ENCODE measurements around the gene ATF6.
"Not testable (repeated sequence)": the region's sequence is repeated elsewhere in the genome, so short reads cannot be mapped to it uniquely, and the experiment has no call there.

Gene ATF6

GRCh38 chr1:161733526-161733925, 32.6 kb upstream of the ATF6 start:
- DNase-seq = no peak

GRCh38 chr1:161735837-161736236, 30.3 kb upstream of the ATF6 start:
- no peak for DNase-seq

- DNase-seq = no peak
Measured at GRCh38 chr1:161736335-161736969, 29.7 kb upstream of the ATF6 start.

- DNase-seq = no peak
Measured at GRCh38 chr1:161737625-161738024, 28.5 kb upstream of the ATF6 start.

DNA sequence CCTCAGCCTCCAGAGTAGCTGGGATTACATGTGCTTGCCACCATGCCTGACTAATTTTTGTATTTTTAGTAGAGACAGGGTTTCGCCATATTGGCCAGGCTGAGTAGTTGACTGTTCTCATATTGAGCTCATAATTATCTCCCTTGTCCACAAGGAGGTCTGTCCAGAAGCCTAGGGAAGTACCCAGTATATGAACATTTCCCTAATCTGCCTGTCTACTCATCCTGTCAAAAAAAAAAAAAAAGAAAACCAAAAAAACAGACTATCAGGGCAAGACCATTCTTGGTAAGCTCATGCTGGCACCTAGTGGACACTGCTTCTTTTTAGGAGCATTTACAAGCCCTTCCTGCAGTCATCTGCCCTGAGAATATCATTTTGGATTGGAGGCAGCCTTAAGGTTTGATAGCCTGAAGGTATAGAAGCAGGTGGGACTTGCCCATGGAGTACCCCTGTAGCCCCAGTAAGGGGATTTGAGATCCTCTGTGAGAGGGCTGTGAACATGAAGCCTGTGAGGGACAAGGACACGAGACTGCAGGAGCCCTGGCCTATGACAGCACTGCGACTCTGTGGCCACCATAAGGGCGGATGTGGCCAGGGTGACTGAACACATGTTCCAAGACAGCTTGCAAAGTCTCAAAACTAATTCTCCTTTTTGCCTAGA, 27.4 kb upstream of the ATF6 start:
- peak; percentile 63 to 65 for DNase-seq

GRCh38 chr1:161739865-161740566, 26.1 kb upstream of the ATF6 start:
- DNase-seq = peak in 1 of 2 donors; percentile 25

DNA sequence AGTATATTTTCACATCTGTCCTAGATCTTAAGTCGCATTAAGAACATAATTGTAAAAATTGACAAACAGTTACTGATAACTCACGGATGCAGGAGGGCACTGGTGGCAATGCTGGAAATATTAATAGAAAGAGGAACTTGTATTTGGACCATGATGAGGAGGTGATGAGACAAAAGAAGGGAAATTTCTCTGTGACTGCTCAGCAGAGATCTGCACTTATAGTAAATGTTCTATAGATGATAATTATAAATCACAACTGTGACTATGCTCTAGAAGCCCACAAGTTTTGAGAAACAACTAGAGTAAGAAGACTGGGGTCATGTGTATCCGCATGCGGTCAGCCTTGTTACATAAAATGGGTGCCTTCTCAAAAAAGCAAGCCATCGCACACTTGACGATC, 25.2 kb upstream of the ATF6 start:
- DNase-seq = no peak

DNA sequence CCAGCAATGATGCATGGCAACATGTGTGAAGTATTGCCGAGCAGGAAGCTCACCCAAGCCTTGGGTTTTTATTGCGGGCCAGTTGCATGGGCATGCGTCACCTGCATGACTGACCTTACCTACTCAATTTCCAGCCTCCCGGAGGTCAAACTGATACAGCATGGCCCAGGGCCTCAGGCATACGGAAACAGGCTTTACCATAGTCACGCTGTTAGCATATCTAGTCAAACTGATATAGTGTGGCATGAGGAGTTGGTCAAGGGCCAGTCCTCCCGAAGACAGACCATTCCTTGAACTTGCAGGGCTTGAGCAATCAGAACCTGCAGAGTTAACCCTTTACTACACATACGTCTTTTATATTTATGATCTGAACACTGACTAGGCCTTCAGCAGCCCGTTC, 22.9 kb upstream of the ATF6 start:
- DNase-seq = no peak

DNA sequence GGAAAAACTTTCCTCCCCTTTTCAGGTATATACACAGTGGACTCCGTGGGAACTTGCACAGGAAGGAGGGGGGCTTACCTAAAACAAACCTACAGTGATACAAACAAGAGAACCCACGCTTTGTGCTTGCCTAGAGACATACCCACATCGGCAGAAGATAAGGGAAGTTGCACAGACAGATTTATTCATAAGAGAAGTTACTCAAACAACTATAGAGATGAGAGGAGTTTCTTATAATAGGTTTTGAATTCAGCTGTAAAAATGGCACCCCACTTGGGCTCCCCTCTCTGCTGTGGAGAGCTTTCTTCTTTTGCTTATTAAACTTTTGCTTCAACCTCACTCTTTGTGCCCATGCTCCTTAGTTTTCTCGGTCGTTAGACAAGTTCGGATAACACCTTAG, 18.3 kb upstream of the ATF6 start:
- DNase-seq = no peak

- DNase-seq = peak; percentile 90 to 92
Measured at GRCh38 chr1:161749509-161750407, 16.4 kb upstream of the ATF6 start, which contains the start of gene DUSP12. DUSP12 (plus strand) TSS chr1:161749786; CDS start chr1:161749802, 16 bp downstream.

- peak; percentile 50 to 69 for DNase-seq
Measured at GRCh38 chr1:161763522-161764098, 2.5 kb upstream of the ATF6 start.

GRCh38 chr1:161768461-161768860, 2.3 kb downstream of the ATF6 start:
- no peak for DNase-seq

DNA sequence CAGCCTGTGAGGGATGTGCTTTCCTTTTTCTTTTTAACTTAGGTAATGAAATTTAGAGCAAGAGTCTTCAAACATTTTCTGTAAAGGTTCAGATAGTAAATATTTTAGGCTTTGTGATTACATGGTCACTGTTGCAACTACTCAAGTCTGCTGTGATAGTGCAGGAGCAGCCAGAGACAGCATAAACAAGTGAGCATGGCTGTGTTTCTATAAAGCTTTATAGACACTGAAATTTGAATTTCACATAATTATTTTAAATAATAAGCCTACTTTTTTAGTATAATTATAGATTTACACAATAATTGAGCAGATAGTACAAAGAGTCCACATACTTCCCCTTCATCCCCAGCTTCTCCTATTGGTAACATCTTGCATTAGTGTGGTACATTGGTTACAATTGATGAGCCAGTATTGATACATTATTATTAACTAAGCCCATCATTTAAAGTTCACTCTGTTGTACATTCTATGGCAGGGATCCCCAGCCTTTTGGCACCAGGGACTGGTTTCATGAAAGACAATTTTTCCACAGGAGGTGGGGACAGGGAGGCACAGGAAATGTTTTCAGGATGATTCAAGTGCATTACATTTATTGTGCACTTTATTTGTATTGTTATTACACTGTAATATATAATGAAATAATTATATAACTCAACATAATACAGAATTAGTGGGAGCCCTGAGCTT, 3.0 kb downstream of the ATF6 start:
- no peak for DNase-seq

- DNase-seq = not testable (repeated sequence)
Measured at GRCh38 chr1:161769673-161770045, 3.5 kb downstream of the ATF6 start.

DNA sequence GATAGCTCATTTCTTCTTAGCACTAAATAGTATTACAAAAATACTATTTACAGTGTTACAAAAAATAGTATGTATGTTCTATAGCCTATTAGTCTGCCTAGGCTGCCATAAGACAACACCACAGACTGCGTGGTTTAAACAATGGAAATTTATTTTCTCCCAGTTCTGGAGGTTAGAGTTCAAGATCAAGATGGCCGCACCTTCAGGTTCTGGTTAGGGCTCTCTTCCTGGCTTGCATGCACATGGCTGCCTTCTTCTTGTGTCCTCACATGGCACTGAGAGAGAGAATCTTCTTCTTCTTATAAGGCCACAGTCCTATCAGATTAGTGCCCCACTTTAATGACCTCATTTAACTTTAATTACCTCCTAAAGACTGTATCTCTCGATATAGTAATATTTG, 4.1 kb downstream of the ATF6 start:
- DNase-seq = no peak

GRCh38 chr1:161771161-161771560, 5.0 kb downstream of the ATF6 start:
- no peak for DNase-seq

GRCh38 chr1:161771973-161772372, 5.9 kb downstream of the ATF6 start:
- DNase-seq = no peak

- no peak for DNase-seq
Measured at GRCh38 chr1:161772397-161772796, 6.3 kb downstream of the ATF6 start.

GRCh38 chr1:161773791-161774190, 7.7 kb downstream of the ATF6 start:
- no peak for DNase-seq

GRCh38 chr1:161777261-161777660, 11.1 kb downstream of the ATF6 start:
- DNase-seq = no peak

GRCh38 chr1:161778522-161778921, 12.4 kb downstream of the ATF6 start:
- no peak for DNase-seq

DNA sequence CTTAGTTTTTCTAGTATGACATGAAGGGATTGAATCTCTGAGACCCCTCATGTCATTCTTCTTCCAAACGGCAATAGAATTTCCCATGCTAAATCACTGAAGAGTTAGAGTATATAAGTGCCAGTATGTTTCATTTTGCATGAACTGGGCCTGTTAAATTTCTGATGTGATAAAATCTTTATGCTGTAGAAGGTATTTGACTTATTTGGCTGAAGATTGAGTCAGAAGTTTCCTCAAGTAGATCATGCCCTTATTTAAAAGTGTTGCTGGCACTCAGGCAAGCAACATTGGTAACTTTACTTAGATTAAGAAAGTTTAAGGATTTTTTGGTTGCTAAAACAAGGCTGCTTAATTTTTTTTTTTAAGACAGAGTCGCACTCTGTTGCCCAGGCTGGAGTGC, 13.3 kb downstream of the ATF6 start:
- DNase-seq = no peak

Measured in CD4-positive, alpha-beta T cell treated with Interleukin-1 beta for 1 hour (primary cell).